Heart right ventricle (tissue), 16 donors: ENCODE data around the gene YWHAH. TPM values are rescaled to one million over a fixed set of nuclear protein-coding genes. Genes with fewer than 3 reads are reported as not detected.

Experiments used
- ATAC-seq, 8 donors: fragments of 200-7000 bp; cut with Tn5 transposase; one replicate each; pipeline ENCODE4 v1.9.1; 2020; ENCODE audit warnings: mild to moderate bottlenecking in 8 of 8, moderate library complexity in 8 of 8, moderate number of reproducible peaks in 1 of 8
- DNase-seq, 2 donors: peaks; one replicate each; pipeline ENCODE4 v3.0.0-alpha.2; 2020
- H3K27ac ChIP-seq, 10 donors: fragments of 200-600 bp; sonication (generic) in 2 of 10; one replicate each; pipeline versions ENCODE4 v1.5.0 to v1.8.0; 2020 to 2022; ENCODE audit warnings: mild to moderate bottlenecking in 3 of 10
- H3K27me3 ChIP-seq, 7 donors: fragments of 200-600 bp; one replicate each; pipeline ENCODE4 v1.8.0; 2021 to 2022; ENCODE audit warnings: mild to moderate bottlenecking in 2 of 7
- H3K36me3 ChIP-seq, 9 donors: fragments of 200-600 bp; sonication (generic) in 1 of 9; one replicate each; pipeline versions ENCODE4 v1.5.0 to v1.8.0; 2020 to 2022; ENCODE audit warnings: mild to moderate bottlenecking in 2 of 9
- H3K4me1 ChIP-seq, 9 donors: fragments of 200-600 bp; sonication (generic) in 1 of 9; one replicate each; pipeline versions ENCODE4 v1.5.0 to v1.8.0; 2020 to 2022; ENCODE audit warnings: mild to moderate bottlenecking in 4 of 9
- H3K4me3 ChIP-seq, 10 donors: fragments of 200-600 bp; sonication (generic) in 2 of 10; one replicate each; pipeline versions ENCODE4 v1.5.0 to v1.8.0; 2020 to 2022; ENCODE audit warnings: mild to moderate bottlenecking in 7 of 10, moderate library complexity in 2 of 10
- H3K9me3 ChIP-seq, 11 donors: fragments of 200-600 bp in 10 of 11; sonication (generic) in 2 of 11; one replicate each; pipeline versions ENCODE4 v1.5.0 to v1.8.0; 2013 to 2022; ENCODE audit warnings: mild to moderate bottlenecking in 2 of 11, control low read depth in 1 of 11, moderate library complexity in 1 of 11
- CTCF ChIP-seq, 9 donors: fragments of 200-600 bp; sonication (generic) in 2 of 9; IDR thresholded peaks; one replicate each; pipeline versions ENCODE4 v1.5.0 to v1.8.0; 2021 to 2022; ENCODE audit warnings: antibody characterized with exemption in 9 of 9, mild to moderate bottlenecking in 5 of 9, moderate library complexity in 1 of 9
- WGBS, 2 donors: extraction: QIAGEN DNeasy Blood & Tissue Kit; methylation state at CpG; one replicate each; pipeline ENCODE4 v1.1.7; 2013; ENCODE audit warnings: inconsistent platforms in 1 of 2; 5-methylcytosine and 5-hydroxymethylcytosine counted together
- intact Hi-C, 10 donors: fragments of 100-400 bp; cut with DNase I; formaldehyde crosslinking; loops; one replicate each; pipeline versions ENCODE4 v1.11.1 to v1.14.2; 2022
- polyA plus RNA-seq, 2 donors: library from polyadenylated mRNA; stranded (reverse); fragments of 200-250 nt; gene quantifications; one replicate each; pipeline ENCODE4 v1.2.3, GENCODE V29; 2013
- total RNA-seq, 10 donors: library from RNA; stranded (reverse); fragmentation: NEBNext Ultra II Directional in 3 of 10; extraction: Animal tissue kit (Norgen Biotek cat#: 25700) in 3 of 10; gene quantifications; one replicate each; pipeline versions ENCODE4 v1.2.1 to v1.2.4, GENCODE V29; 2021 to 2023
- donor health status: Arrhythmogenic right ventricular cardiomyopathy.
- donor health status: ischemic (EF 13 %, LVEDD 7.1; RV severe dilation, severe dysfunction).
- donor health status: healthy with polysubstance abuse.
- donor health status: DM: no; HTN: yes; CAD: no.
- donor health status: DM: no; HTN: no; CAD: no.
- donor health status: ischemic (EF 25% LVEDD 6.9; RV normal size, moderate dysfunction).
- donor health status: ischemic (EF 25% LVEDD 5.7; RV mildly dilated, moderate dysfunction).
- donor health status: healthy.
- donor health status: DM: yes; HTN: yes; CAD: no.
- donor health status: Ischemic cardiomyopathy.
- donor health status: ischemic (EF 35%, LVEDD 5.7; RV mildly dilated, moderate dysfunction).
- donor health status: nonischemic (EF 11% LVEDD 7.7; RV severe dilation, severe dysfunction).
- donor health status: DM: yes; HTN: yes; CAD: no.
- donor health status: PGD.
- donor health status: ischemic (EF 29% LVEDD 5.4; RV normal size, mild dysfunction).
- donor health status: nonischemic (EF 23%, LVEDD 6.1; RV moderate dilation, normal function).

YWHAH gene
- total and polyA plus RNA-seq, 12 donors, result 38.8 to 115 (median 75.8) TPM

GRCh38 chr22:31926024-31926423, 18.3 kb upstream of the YWHAH start:
- no peaks in the 10 kb centered on the region for H3K27me3 ChIP-seq
- no peak for TF ChIP-seq CTCF (IDR thresholded peaks at IDR 0.05)
- ATAC-seq (no peak), DNase-seq (no peak)
- H3K4me1 ChIP-seq, result peaks cover 0 to 33% (median 0%) of the 10 kb centered on the region in 9 donors
- no peaks in the 10 kb centered on the region for H3K9me3 ChIP-seq
- intact Hi-C loops, result no loop called here
- no peaks in the 10 kb centered on the region for H3K36me3 ChIP-seq
- no peak overlapping the region for H3K4me3 ChIP-seq
- H3K27ac ChIP-seq, result no peak overlapping the region
- WGBS, 2 donors, result 93 to 100% methylated on average over 1 of the region's 1 CpG

GRCh38 chr22:31926969-31927368, 17.4 kb upstream of the YWHAH start:
- H3K4me1 ChIP-seq, result peaks cover 0 to 24% (median 0%) of the 10 kb centered on the region in 9 donors
- no peaks in the 10 kb centered on the region for H3K36me3 ChIP-seq
- no peak for TF ChIP-seq CTCF (IDR thresholded peaks at IDR 0.05)
- H3K27ac ChIP-seq, result no peak overlapping the region
- ATAC-seq, result no peak
- no peaks in the 10 kb centered on the region for H3K9me3 ChIP-seq
- H3K27me3 ChIP-seq, result no peaks in the 10 kb centered on the region
- no peak for DNase-seq
- no peak overlapping the region for H3K4me3 ChIP-seq
- intact Hi-C loops, result no loop called here

GRCh38 chr22:31927562-31927961, 16.8 kb upstream of the YWHAH start:
- TF ChIP-seq CTCF (IDR thresholded peaks at IDR 0.05), result no peak
- Histone ChIP-seq H3K4me3 (no peak overlapping the region), H3K36me3 (no peaks in the 10 kb centered on the region), H3K9me3 (no peaks in the 10 kb centered on the region), H3K4me1 (peaks cover 0 to 20% (median 1%) of the 10 kb centered on the region in 9 donors), H3K27me3 (no peaks in the 10 kb centered on the region), H3K27ac (no peak overlapping the region)
- 90 to 94% methylated on average over 3 of the region's 3 CpGs for WGBS, 2 donors
- ATAC-seq, result no peak
- DNase-seq, result no peak
- intact Hi-C loops, result no loop called here

- H3K36me3 ChIP-seq, result no peaks in the 10 kb centered on the region
- H3K9me3 ChIP-seq, result no peaks in the 10 kb centered on the region
- intact Hi-C loops, result no loop called here
- peak overlapping the region in 2 of 10 donors; percentile 19 to 47 for H3K27ac ChIP-seq
- peaks cover 0 to 20% (median 6%) of the 10 kb centered on the region in 9 donors for H3K4me1 ChIP-seq
- no peaks in the 10 kb centered on the region for H3K27me3 ChIP-seq
- peak in 6 of 8 donors; percentile 35 to 83 (median 68) for ATAC-seq
- H3K4me3 ChIP-seq, result no peak overlapping the region
- peak in 1 of 2 donors; percentile 41 for DNase-seq
- 63 to 65% methylated on average over 8 of the region's 8 CpGs for WGBS, 2 donors
- no peak for TF ChIP-seq CTCF (IDR thresholded peaks at IDR 0.05)
These were observed 15.0 kb upstream of the YWHAH start for GRCh38 chr22:31929167-31929930.
